HG03066 (cell line): ENCODE measurements around the gene PDPR.
"Not testable (repeated sequence)": the region's sequence is repeated elsewhere in the genome, so short reads cannot be mapped to it uniquely, and the experiment has no call there.

Experiments used
- ATAC-seq: cut with Tn5 transposase; IDR thresholded peaks from one replicate; pipeline ENCODE4 v1.9.1; 2021; ENCODE audit warnings: low read depth; ENCODE audit not compliant: unreplicated experiment

The PDPR gene

GRCh38 chr16:70113982-70114826 lies at the start of gene PDPR:
Gene PDPR, plus strand, starts transcription at chr16:70114332. Its CDS starts 6,161 bp downstream, at chr16:70120493.
- peak; percentile 88 for ATAC-seq

- not testable (repeated sequence) for ATAC-seq
Measured at GRCh38 chr16:70064841-70065370, 49.2 kb upstream of the PDPR start.

DNA sequence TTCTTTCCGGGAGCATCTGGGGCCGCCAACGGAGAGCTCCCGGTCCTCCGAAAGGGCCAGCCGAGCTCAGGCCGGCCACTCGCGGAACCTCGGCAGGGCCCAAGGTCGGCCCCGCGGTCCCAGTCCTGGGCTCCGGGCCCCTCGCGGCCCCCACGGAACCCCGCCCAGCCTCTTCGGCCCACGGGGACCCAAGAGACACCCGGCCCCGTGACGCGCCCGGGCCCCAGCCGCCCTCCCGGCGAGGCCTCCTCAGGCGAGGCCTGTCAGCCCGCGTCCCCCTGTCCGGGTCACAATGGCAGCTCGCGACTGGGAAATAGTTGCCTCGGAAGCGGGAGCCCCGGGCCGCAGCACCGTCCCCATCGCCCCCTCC lies 48.8 kb upstream of the PDPR start:
- peak; percentile 16 for ATAC-seq

DNA sequence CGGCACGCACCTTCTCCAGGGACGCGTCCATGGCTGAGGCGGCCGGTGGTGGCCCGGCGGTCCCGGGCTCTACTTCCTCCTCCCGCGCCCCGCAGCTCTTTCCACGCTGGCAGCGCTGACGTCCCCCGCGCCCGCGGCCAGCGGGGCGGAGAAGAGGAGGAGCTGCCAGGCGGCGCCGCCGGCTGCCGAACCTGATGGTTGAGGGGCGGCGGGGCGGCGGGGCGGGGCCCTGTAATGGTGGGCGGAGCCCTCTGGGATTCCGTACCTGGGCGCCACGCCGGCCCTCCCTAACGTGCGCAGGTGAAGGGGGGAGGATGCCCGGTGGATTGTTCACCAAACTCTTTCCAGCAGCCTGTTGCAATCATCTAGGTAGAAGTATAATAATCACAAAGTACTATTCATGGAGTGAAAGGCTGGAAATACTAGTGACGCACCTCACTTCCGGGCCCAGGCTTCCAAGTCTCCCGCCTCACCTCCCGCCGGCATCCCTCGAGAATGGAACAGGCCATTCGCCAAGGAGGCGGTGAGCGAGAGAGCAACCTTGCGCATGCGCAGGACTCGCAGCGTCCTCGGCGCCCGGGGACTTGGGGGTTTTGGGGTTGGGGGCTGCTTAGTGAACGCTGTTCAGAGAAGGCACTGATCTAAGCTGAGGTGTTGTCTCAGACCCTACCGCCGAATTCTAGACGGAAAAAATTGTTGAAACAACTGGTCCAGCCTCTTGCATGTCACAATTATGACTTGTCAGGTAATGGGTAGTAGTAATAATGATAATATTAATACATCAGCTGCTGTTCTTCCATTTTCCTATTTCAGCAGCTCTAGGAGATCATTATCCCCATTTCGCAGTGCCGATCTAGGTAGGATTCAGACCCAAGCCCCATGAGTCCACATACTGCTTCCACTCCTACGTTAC lies 48.1 kb upstream of the PDPR start:
- ATAC-seq, result peak; percentile 91

GRCh38 chr16:70066751-70067150 lies 47.4 kb upstream of the PDPR start:
- ATAC-seq, result not testable (repeated sequence)

GRCh38 chr16:70079081-70079480 lies 35.1 kb upstream of the PDPR start:
- not testable (repeated sequence) for ATAC-seq

GRCh38 chr16:70081219-70081618 lies 32.9 kb upstream of the PDPR start:
- ATAC-seq, result not testable (repeated sequence)

DNA sequence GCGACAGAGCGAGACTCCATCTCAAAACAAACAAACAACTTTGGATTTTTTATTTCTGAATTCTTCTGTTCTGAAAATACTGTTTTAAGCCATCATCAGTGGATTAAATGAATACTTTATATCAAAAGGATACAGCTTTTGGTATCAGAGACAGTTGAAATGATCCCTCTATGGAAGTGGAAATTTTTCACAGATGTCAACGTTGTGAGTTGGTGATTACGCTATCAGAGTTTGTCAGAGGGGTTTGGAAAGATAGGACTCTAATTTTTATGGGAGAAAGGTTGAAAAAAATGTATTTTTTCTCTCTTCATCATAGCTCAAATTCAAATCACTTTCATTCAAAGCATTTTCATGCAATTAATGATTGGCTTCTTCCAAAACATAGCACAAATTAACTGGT lies 30.2 kb upstream of the PDPR start:
- ATAC-seq, result not testable (repeated sequence)

DNA sequence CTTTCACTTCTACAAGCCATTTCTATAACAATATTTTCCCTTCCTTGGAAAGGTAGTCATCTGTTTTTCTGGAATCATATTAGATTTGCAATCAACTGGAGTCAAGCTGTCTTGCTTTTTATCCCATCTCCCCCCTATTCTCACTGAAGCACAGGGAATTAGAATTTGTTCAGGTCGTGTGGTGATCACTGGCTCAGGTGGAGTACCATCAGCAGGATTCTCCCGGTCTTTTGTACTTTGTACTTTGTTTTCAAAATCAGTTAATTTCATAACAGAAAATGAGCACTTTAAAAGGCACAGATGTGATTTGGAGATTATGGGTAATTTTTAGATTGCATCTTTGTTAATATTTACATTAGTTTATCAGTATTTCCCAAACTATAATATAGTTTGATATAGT lies 26.0 kb upstream of the PDPR start:
- ATAC-seq, result not testable (repeated sequence)

GRCh38 chr16:70088877-70089276 lies 25.3 kb upstream of the PDPR start:
- ATAC-seq, result not testable (repeated sequence)

DNA sequence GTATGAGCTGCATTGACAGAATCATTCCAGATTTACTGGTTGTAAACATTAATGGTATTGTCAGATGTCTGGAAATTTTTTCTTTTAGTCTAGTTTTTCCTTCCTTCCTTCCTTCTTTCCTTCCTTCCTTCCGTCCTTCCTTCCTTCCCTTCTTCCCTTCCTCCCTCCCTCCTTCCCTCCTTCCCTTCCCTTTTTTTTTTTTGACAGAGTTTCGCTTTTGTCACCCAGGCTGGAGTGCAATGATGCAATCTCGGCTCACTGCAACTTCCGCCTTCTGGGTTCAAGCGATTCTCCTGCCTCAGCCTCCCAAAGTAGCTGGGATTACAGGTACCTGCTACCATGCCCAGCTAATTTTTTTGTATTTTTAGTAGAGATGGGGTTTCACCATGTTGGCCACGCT lies 24.8 kb upstream of the PDPR start:
- not testable (repeated sequence) for ATAC-seq

DNA sequence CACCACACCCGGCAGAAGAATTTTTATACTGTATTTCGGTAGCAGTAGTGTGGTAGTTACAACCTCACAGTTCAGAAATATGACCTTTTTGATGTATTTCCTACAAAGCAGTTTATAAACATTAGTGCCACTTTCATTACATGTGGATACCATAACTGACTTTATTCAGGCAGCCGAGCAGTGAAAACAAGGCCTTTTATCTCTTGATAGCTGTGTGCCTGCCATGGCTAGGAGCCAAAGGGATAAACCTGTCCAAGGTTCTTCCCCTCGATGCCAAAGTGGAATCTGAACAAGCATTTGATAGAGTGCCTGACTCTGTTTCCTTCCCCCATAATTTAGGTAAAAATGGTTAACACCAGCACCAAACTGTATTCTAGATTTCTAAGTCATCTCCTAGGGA lies 23.0 kb upstream of the PDPR start:
- ATAC-seq, result not testable (repeated sequence)

DNA sequence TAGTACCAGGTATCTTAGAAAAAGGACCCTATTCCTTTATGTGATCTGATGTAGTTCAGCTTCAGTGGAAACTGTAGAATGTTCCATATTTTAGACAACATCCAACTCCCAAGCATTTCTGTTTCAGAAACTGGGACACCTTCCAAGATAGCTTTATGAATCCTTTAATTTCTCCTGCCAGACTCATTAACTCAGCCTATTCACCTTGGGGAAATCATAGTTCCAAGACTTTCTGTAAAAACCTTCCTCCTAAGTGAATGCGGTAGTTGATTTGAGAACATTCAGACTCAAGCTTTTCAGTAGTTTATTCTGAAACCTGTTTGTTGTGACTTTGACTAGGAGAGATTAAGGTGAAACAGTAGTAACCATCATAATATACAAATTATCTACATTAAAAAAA lies 20.0 kb upstream of the PDPR start:
- not testable (repeated sequence) for ATAC-seq

DNA sequence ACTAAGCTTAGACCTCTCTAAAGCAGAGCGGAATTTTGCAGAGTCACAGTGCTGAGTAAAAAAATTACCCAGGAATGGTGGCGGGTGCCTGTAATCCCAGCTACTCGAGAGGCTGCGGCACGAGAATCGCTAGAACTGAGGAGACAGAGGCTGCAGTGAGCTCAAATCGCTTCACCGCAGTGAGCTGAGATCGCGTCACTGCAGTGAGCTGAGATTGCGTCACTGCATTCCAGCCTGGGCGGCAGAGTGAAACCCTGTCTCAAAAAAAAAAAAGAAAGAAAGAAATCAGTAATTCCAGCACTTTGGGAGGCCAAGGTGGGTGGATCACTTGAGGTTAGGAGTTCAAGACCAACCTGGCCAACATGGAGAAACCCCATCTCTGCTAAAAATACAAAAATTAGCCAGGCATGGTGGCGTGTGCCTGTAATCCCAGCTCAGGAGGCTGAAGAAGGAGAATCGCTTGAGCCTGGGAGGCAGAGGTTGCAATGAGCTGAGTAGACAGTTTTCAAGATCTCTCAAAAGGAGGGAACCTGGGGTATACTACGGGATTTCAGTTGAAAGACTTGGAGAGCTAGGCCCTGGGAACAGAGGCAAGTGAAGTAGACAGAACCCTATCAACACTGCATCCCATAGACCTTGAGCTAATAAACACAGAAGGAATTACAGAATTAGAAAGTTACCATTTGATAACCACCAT lies 4.4 kb upstream of the PDPR start:
- not testable (repeated sequence) for ATAC-seq

DNA sequence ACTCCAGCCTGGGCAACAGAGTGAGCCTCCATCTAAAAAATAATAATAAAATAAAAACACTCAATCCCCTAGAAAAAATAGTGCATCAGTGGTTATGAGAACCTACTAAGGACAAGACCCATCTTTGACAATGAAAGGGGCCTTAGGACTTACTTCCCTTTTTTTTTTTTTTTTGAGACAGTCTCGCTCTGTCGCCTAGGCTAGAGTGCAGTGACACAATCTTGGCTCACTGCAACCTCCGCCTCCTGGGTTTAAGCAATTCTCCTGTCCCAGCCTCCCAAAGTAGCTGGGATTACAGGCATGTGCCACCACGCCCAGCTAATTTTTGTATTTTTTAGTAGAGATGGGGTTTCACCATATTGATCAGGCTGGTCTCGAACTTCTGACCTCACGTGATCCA lies 2.0 kb upstream of the PDPR start:
- not testable (repeated sequence) for ATAC-seq

DNA sequence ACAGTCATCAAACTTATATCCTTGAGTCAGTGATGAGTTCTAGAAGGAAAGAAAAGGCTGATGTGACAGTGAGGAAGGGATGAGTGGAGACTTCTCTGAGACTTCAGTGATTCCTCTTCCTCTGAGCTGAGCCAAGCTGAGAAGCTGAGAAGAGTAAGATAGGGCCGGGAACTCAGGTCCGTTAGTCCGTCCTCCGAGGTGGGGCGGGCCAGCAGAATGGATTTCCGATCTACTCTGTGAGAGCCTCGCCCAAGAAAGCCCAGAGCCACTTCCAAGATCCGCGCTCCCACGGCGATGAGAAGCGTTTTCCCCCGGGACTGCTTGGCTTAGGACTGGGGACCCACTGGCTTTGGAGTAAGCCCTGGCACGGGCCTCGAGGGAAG lies 542 bp upstream of the PDPR start:
- peak; percentile 26 for ATAC-seq

DNA sequence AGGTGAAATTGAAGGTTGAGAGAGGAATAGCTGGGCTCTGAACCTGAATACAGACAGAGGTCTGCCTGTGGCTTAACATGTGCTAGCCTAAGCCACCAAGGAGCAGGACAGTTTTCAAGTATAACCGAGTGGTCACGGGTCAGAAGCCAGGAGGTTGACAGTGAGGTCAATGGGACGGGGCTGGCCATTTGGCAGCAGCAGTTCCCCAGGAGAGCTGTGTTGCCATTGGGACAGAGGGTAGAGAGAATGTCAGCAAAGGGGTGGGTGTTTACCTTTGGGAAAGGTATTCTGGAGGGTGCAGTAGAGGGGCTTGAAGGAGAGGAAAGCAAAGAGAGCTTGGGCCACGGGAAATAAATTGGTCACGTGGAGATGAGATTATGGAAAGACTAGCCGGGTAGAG lies 4.2 kb downstream of the PDPR start:
- not testable (repeated sequence) for ATAC-seq

DNA sequence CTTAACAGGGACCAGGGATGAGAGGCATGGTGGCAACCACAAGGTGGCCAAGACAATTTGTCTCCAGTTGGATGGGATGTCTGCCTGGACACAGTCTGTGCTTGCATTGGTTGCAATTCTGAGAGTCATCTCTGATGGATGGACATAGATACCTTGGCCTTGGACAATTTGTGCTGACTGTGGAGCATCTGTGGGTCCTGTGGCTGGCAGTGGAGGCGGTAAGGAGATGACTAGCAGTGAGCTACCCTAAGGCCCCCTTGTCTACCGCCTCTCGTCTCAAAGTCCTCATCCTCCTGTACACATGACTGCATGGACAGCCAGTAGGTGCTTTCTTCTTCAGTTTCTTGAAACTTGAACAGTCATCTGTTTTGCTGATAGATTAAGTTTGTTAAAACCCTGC lies 4.6 kb downstream of the PDPR start:
- not testable (repeated sequence) for ATAC-seq

- not testable (repeated sequence) for ATAC-seq
Measured at GRCh38 chr16:70120398-70120797, 6.3 kb downstream of the PDPR start.

DNA sequence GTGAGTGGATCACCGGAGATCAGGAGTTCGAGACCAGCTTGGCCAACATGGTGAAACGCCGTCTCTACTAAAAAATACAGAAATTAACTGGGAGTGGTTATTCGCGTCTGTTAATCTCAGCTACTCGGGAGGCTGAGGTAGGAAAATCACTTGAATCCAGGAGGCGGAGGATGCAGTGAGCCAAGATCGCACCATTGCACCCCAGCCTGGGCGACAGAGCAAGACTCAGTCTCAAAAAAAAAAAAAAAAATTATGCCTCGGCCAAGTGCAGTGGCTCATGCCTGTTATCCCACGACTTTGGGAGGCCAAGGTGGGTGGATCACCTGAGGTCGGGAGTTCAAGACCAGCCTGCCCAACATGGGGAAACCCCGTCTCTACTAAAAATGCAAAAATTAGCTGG lies 9.7 kb downstream of the PDPR start:
- ATAC-seq, result not testable (repeated sequence)
